Adrenal gland (tissue), 12 donors: ENCODE data around the gene TMEM94. TPM values are rescaled to one million over a fixed set of nuclear protein-coding genes. Genes with fewer than 3 reads are reported as not detected.

Experiments used
- DNase-seq, 7 donors: peaks; one replicate each; pipeline ENCODE4 v3.0.0-alpha.2; 2019 to 2020
- H3K27ac ChIP-seq, 5 donors: fragments of 200-600 bp; sonication (generic) in 4 of 5; 1 replicate in 3 of 5; 2 replicates in 2 of 5; pipeline versions ENCODE4 v1.5.1 to v1.8.0; 2016 to 2020; ENCODE audit warnings: mild to moderate bottlenecking in 1 of 5
- H3K27me3 ChIP-seq: fragments of 200-600 bp; 2 replicates; pipeline ENCODE4 v1.8.0; 2021
- H3K36me3 ChIP-seq, 2 donors: fragments of 200-600 bp; replicated peaks in 1 of 2; 1 replicate in 1 of 2; 2 replicates in 1 of 2; pipeline versions ENCODE4 v1.5.1 to v1.8.0; 2018 to 2022
- H3K4me1 ChIP-seq, 2 donors: fragments of 200-600 bp; replicated peaks in 1 of 2; 1 replicate in 1 of 2; 2 replicates in 1 of 2; pipeline versions ENCODE4 v1.5.1 to v1.8.0; 2018 to 2021
- H3K4me3 ChIP-seq, 4 donors: fragments of 200-600 bp; sonication (generic) in 3 of 4; one replicate each; pipeline ENCODE4 v1.5.1; 2016 to 2018
- H3K9me3 ChIP-seq, 3 donors: fragments of 200-600 bp; sonication (generic) in 1 of 3; replicated peaks in 1 of 3; 1 replicate in 2 of 3; 2 replicates in 1 of 3; pipeline versions ENCODE4 v1.5.1 to v1.8.0; 2016 to 2021
- CTCF ChIP-seq, 6 experiments: fragments of 450-650 bp in 4 of 6; fragments of 200-600 bp in 2 of 6; sonication (generic) in 1 of 6; IDR thresholded peaks; 1 replicate in 5 of 6; 2 replicates in 1 of 6; pipeline versions ENCODE4 v1.5.1 to v1.8.0; 2016 to 2021; ENCODE audit warnings: antibody characterized with exemption in 6 of 6, mild to moderate bottlenecking in 2 of 6, moderate library complexity in 1 of 6
- POLR2A ChIP-seq, 2 donors: fragments of 450-650 bp; IDR thresholded peaks; one replicate each; pipeline ENCODE4 v1.6.1; 2017; ENCODE audit warnings: antibody characterized with exemption in 2 of 2, mild to moderate bottlenecking in 2 of 2, moderate library complexity in 1 of 2
- WGBS, 4 donors: extraction: QIAGEN DNeasy Blood & Tissue Kit in 2 of 4; methylation state at CpG; one replicate each; pipeline versions ENCODE4 v1.1.5 to v1.1.7; 2013 to 2017; 5-methylcytosine and 5-hydroxymethylcytosine counted together
- intact Hi-C, 2 donors: fragments of 100-400 bp; cut with DNase I; formaldehyde crosslinking; loops; one replicate each; pipeline versions ENCODE4 v1.14.1 to v1.15.0; 2022 to 2023
- polyA plus RNA-seq, 3 donors: library from polyadenylated mRNA; stranded (reverse); fragments of 200-250 nt in 2 of 3; fragments of 350-450 nt in 1 of 3; fragmentation: Illumina TruSeq in 1 of 3; extraction: RNeasy Lipid Tissue Mini Kit (QIAGEN cat#74804) in 1 of 3; gene quantifications; one replicate each; pipeline ENCODE4 v1.2.3, GENCODE V29; 2013 to 2014
- total RNA-seq, 9 donors: library from RNA; depleted of rRNA in 4 of 9; stranded (reverse); fragments of >200 nt in 4 of 9; fragments of 120-200 nt in 1 of 9; fragmentation: NEBNext Ultra II Directional in 1 of 9; extraction: Animal tissue kit (Norgen Biotek cat#: 25700) in 1 of 9; gene quantifications; one replicate each; pipeline versions ENCODE4 v1.1.0 to v1.2.4, GENCODE V29; 2013 to 2023
- donor health status: healthy with polysubstance abuse.
- donor health status: Bipolar disorder and iron deficiency.
- donor health status: DM: yes; HTN: yes; CAD: no.
- donor health status: DM: no; HTN: no; CAD: no.
- donor health status: DM: no; HTN: no; CAD: no.
- donor health status: DM: yes; HTN: yes; CAD: no.

The TMEM94 gene
- total and polyA plus RNA-seq, 12 donors = 65.2 to 245 (median 167) TPM

DNA sequence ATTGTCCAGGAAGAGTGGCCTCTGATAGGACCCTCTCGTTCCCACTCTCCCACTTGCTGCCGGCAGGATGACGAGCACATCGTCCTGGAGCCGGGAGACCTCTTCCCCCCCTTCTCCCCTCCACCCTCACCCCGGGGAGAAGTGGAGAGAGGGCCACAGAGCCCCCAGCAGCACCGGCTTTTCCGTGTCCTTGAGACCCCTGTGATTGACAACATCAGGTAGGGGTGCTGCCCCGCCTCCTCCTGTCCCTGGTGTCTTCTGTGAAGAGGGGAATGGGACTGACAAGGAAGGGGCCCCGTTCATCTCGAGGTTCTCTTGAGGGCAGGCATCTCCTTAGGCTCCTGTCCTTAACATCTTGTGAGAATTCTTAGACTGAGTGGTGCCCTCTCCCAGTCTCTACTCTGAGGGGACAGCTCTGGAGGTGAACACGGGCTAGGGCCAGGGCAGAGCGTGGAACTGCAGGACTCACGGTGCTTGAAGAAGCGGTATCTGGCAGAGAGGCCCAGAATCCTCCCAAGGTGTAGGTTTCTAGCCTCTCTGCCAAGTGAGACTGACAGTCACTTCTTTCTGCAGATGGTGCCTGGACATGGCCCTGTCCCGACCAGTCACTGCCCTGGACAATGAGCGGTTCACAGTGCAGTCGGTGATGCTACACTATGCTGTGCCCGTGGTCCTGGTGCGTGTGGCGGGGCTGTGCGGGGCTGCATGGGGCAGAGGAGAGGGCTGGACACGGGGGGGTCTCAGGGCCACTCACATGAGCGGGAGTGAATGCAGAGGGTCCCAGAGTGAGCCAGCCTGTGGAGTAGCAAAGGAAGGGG lies 32.5 kb downstream of the TMEM94 start:
- TF ChIP-seq POLR2A (IDR thresholded peaks at IDR 0.05) (no peak), CTCF (IDR thresholded peaks at IDR 0.05) (no peak)
- 91 to 97% (median 92%) methylated on average over 14 to 24 of the region's 24 CpGs for WGBS, 4 donors
- Histone ChIP-seq H3K27ac (peak overlapping the region in 1 of 5 donors; percentile 39), H3K9me3 (no peaks in the 10 kb centered on the region), H3K36me3 (peaks cover 0 to 40% of the 10 kb centered on the region in 2 donors), H3K4me1 (peaks cover 6 to 41% of the 10 kb centered on the region in 2 donors), H3K4me3 (no peak overlapping the region), H3K27me3 (no peaks in the 10 kb centered on the region)
- DNase-seq = no peak
- intact Hi-C loops = no loop called here

DNA sequence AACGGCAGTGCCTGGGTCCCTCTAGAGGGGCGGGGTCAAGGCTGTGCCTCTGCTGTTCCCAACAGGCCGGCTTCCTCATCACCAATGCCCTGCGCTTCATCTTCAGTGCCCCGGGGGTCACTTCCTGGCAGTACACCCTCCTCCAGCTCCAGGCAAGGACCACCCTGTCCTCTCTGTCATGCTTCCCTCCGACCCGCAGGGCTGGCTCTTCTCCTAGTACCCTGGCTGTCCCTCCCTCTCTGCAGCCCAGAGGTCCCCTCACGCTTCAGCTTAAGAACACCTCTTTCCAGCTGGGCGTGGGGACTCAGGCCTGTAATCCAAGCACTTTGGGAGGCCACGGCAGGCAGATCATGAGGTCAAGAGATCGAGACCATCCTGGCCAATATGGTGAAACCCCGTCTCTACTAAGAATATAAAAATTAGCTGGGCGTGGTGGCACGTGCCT lies 33.1 kb downstream of the TMEM94 start:
- H3K36me3 ChIP-seq = peaks cover 0 to 46% of the 10 kb centered on the region in 2 donors
- 70 to 85% (median 80%) methylated on average over 9 to 14 of the region's 14 CpGs for WGBS, 4 donors
- intact Hi-C loops = no loop called here

DNA sequence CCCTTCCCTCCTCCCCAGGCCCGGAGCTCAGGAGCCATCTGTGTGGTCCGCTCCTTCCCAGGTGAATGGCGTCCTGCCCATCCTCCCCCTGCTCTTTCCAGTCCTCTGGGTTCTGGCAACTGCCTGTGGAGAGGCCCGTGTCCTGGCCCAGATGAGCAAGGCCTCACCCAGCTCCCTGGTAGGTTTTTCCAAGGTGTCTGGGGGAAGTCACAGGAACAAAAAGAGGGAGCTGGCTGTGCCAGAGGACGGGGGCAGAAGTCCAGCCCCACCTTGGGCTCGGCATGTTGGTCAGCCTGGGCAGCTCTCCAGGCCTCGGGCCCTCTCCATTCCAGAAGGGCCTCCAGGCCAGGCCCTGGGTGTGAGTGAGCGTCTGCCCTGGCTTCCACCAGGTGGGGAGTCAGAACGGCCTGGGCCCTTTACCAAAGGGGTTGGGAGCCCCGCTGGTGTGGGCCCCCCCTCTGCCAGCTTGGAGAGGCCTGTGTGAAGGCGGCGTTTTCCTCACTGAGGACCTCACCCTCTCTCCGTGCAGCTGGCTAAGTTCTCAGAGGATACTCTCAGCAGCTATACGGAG lies 33.8 kb downstream of the TMEM94 start:
- no peak overlapping the region for H3K4me3 ChIP-seq
- H3K36me3 ChIP-seq = peaks cover 0 to 53% of the 10 kb centered on the region in 2 donors
- DNase-seq = no peak
- no peaks in the 10 kb centered on the region for H3K27me3 ChIP-seq
- WGBS, 4 donors = 73 to 93% (median 78%) methylated on average over 8 to 14 of the region's 14 CpGs
- H3K4me1 ChIP-seq = peaks cover 1 to 31% of the 10 kb centered on the region in 2 donors
- intact Hi-C loops = no loop called here
- no peak for TF ChIP-seq POLR2A (IDR thresholded peaks at IDR 0.05)
- no peak for TF ChIP-seq CTCF (IDR thresholded peaks at IDR 0.05)
- H3K9me3 ChIP-seq = no peaks in the 10 kb centered on the region
- peak overlapping the region in 1 of 5 donors; percentile 52 for H3K27ac ChIP-seq

More for the DNA sequence above, 33.1 kb downstream of the TMEM94 start:
- peak overlapping the region in 1 of 5 donors; percentile 39 for H3K27ac ChIP-seq
- no peaks in the 10 kb centered on the region for H3K9me3 ChIP-seq
- no peak for DNase-seq
- peaks cover 6 to 38% of the 10 kb centered on the region in 2 donors for H3K4me1 ChIP-seq
- H3K4me3 ChIP-seq = no peak overlapping the region
- TF ChIP-seq POLR2A (IDR thresholded peaks at IDR 0.05) (no peak), CTCF (IDR thresholded peaks at IDR 0.05) (no peak)
- no peaks in the 10 kb centered on the region for H3K27me3 ChIP-seq

- no peaks in the 10 kb centered on the region for H3K9me3 ChIP-seq
- no peak overlapping the region for H3K4me3 ChIP-seq
- no peak for DNase-seq
- peaks cover 0 to 62% of the 10 kb centered on the region in 2 donors for H3K36me3 ChIP-seq
- TF ChIP-seq POLR2A (IDR thresholded peaks at IDR 0.05) (no peak), CTCF (IDR thresholded peaks at IDR 0.05) (no peak)
- H3K27me3 ChIP-seq = no peaks in the 10 kb centered on the region
- intact Hi-C loops = no loop called here
- 82 to 89% (median 84%) methylated on average over 12 to 19 of the region's 19 CpGs for WGBS, 4 donors
- H3K27ac ChIP-seq = peak overlapping the region in 1 of 5 donors; percentile 52
- peaks cover 0 to 23% of the 10 kb centered on the region in 2 donors for H3K4me1 ChIP-seq
Measured at GRCh38 chr17:75490953-75491649, 34.7 kb downstream of the TMEM94 start.
